GM19351 (cell line): ENCODE results near the gene SMG7.

ENCODE experiments used
- ATAC-seq: cut with Tn5 transposase; IDR thresholded peaks from one replicate; pipeline ENCODE4 v1.9.1; 2021; ENCODE audit warnings: mild to moderate bottlenecking, moderate library complexity; ENCODE audit not compliant: unreplicated experiment

Gene SMG7

DNA sequence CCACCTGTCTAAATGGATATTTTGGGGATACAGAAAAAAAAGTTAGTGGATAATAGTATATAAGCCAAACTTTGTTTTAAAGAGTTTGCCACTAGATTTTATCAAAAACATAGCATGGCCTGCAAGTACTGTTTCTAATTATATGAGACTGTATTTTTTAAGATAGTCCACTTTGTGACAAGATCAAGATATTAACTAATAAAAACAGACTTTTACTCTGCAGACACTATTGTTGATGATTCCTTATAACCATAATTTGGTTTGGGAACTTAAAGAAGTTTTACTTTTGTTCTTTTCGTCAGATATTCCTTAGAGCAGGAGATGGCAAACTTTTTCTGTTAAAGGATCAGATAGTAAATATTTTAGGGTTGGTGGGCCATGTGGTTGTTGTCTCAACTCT lies 36.4 kb downstream of the SMG7 start:
- no peak for ATAC-seq

DNA sequence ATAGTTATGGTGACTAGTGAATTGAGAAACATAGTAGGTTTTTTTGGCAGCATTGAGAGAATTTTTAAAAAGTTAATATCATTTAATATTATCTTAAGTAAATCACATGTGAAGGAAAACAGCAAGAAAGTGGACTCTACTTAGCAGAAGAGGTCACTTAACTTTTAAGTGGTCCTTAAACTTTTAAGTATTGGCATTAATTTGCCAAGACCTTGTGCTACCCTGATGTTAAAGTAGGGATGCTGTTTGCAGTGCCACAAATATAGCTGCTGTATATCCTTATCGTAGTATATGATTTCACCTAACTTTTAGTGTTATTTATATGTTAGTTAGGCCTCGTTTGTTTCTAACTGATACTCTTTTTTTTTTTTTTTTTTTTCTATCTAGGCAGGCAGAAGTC lies 40.2 kb downstream of the SMG7 start:
- ATAC-seq = no peak

DNA sequence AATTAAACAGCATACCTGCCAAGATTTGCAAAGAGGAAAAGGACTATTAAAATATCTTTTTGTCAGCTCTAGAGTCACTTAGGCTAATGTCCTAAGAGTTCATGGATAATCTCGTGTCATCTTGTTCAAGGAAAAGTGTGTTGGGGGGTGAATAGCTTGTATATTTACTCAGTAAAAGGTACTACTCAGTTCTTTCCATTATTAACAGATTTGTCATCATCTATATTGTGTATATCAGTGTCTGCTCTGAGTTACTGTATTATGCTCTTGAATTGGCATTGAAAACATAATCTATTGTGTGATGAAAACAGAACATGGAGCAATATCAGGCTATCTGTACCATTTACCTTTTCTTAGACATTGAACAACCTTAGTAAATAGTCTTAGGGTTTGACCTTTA lies 41.9 kb downstream of the SMG7 start:
- no peak for ATAC-seq

DNA sequence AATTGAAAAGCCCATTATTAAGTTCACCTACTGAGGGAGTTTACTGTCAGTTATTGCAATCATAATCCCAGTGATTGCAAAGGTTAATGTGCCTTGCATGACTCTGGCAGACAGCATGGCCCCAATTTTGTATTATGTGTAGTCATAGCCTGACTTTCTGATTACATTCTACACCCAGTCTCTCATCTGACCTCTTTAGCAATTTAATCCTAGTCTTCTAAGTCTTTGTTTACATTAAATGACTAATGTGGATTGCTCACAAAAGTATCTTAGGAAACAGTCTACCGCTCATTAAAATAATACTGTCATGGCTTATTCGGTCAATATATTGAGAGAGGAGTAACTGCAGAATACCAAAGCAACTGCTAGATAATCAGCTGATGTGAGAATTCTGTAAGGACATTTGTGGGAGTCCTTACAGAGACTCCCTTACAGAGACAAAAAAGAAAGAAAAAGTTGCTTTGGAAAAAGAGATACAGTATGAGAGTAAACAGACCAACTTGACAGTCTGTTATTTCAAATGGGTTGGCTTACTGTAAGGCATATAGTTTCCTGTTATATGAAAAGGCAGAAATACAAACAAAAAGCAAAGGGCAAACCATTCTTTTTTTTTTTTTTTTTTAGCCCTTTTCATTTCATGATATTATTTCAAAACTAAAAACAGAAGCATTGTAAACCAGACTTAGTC lies 42.8 kb downstream of the SMG7 start:
- no peak for ATAC-seq

DNA sequence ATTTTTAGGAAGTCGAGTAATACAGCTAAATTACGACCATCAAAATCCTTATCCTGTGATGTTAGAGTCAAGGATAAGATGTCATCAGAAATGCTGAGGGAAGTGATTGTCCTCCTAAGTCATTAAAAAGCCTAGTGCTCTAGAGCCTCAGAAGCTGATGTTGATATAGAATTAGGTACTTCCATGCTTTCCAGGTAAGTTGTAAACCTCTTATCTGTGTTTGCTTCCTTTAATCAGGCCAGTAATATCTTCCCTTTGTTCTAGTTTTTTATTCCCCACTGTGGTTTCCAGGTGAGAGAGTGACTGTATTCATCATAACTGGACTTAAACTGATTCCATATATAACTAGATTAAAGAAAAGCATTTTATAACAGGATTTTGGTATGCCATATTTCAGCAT lies 44.4 kb downstream of the SMG7 start:
- no peak for ATAC-seq

DNA sequence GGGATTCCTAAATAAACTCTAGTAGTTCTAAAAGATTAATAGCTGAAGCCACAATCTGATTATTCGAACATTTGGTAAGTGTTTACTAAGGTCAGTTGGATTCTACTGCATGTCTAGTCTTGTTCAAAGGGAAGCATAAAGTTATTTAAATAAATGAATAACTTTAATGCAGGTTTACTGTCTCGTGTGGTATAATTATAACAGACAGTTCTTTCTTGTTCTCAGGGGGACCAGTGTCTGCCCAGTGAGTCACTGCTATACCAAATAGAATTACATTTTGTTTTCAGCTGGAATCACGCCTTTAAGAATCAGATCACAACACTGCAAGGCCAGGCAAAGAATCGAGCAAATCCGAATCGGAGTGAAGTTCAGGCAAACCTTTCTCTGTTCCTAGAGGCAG lies 45.1 kb downstream of the SMG7 start:
- no peak for ATAC-seq

DNA sequence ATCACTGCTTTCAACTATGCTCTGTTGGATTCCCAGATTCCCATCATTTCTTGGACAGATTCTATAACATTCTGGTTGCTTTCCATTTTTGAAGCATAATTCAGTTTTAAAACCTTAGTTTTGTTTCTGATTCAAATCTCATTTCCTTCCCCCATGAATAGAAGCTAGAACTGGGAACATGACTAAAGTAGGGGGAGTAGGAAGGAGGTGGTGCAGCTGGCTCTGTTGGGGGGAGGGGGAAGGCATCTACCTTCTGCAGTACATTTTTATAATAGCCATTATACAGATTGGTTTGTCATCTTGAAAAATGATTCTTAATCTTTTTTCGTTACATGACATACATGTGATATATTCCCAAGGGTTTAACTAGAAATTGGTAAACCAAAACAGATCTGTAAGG lies 48.1 kb downstream of the SMG7 start:
- ATAC-seq = no peak

DNA sequence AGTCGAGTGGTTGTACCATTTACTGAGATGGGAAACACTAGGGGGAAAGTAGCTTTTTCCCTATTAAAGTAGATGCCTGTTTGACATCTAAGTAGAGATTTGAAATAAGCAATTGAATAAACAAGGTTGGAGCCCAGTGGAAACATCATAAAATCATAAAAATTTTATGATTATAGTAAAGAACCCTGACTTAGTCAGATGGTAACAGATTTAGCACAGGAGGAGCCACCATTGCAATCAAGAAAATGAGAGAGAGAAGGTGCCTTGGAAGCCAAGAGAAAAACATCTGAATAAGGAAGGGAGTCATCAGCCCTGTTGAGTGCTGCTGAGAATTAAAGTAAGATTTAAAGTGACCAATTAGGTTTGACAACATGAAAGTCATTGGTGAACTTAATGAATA lies 49.8 kb downstream of the SMG7 start:
- ATAC-seq = no peak

DNA sequence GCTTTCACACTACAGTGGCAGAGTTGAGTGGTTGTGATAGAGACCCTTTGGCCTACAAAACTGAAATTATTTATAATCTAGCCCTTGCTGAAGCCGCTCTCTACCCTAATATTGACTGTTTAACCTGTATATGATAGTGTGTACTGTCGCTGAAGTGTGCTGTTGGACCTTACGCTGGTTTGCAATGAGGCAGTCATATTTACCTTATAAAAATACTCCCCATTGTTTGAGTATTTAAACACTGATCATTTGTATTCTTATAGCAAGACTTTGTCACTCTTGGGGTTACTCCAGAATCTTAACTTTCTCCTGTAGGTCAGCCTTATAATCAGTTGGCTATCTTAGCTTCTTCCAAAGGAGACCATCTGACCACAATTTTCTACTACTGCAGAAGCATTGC lies 56.3 kb downstream of the SMG7 start:
- no peak for ATAC-seq

DNA sequence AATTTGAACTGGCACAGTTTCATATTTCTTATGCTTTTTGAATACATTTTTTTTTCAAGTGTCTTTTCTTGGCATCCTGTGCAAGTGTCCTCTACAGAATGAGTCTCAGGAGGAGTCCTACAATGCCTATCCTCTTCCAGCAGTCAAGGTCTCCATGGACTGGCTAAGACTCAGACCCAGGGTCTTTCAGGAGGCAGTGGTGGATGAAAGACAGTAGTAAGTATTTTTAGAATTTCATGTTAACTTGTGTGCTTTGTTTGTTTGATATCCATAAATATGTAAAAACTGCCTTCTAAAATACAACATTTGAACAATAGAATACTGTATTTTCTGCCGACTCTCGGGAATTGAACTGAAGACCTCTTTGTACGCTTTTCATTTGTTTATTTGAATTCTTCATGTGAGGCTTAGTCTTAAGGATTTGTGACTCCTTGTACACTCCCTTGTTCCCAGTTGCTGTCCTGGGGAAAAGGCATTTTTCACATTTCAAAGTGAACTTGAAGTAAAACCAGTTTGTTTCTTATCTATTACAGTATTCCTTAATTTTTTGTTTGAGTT lies 61.4 kb downstream of the SMG7 start:
- no peak for ATAC-seq

DNA sequence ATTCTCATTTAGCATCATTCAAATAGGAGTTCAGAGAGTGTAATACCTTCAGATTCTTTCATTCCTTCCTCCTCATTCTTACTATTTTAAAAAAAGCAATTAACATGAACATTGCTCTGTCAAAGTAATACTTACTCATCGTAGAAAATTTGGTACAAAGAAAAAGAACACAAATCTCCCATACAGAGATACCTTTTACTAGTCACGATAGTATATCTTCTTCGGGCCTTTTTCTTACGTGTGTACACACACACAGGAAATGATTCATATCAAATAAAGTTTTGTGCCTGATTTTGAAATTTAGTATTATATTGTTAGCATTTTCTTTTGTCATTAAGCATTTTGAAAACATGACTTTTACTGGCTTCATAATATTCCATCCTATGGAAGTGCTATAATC lies 65.1 kb downstream of the SMG7 start:
- ATAC-seq = no peak

DNA sequence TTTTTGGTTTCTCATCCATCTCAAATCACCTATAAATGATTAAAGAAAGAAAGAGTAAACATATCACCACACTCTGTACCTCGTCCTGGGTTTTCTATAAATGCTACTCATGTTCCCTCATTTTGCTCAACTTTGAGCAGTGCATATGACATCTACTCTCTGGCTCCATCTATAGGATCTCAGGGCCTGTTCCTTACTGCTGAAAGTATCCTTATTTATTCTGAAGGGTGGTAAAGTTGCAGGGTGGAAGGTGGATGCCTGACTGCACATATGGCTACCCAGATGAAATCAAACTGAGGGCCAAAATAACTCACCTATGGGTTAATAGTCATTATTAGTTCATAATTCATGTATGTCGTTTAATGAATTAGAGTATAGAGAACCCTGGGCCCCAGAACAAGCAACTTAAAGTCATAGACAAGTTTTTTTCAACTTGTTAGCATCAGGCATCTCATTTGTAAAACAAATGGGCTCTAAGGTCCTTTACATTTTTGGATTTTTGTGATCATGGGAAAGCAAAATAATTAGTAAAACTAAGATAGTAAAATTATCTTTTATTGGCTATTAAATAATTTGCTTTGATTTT lies 71.4 kb downstream of the SMG7 start:
- ATAC-seq = peak; percentile 65

DNA sequence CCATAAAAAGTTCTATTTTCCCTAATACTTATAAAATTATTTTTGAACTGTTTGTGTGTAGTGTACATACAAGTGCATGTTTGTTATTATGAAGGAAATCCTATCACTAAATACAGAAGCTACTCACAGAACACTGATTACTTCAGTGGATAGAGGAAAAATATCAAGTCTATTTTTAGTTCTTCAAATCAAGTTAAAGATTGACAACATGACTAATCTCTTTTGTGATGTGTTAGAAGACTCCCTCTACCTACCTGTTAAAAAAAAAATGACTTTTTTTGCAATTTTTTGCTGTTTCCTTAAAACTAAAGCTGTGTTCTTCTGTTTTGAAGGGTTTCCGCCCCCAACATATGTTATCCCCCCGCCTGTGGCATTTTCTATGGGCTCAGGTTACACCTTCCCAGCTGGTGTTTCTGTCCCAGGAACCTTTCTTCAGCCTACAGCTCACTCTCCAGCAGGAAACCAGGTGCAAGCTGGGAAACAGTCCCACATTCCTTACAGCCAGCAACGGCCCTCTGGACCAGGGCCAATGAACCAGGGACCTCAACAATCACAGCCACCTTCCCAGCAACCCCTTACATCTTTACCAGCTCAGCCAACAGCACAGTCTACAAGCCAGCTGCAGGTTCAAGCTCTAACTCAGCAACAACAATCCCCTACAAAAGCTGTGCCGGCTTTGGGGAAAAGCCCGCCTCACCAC lies 72.4 kb downstream of the SMG7 start:
- ATAC-seq = no peak

DNA sequence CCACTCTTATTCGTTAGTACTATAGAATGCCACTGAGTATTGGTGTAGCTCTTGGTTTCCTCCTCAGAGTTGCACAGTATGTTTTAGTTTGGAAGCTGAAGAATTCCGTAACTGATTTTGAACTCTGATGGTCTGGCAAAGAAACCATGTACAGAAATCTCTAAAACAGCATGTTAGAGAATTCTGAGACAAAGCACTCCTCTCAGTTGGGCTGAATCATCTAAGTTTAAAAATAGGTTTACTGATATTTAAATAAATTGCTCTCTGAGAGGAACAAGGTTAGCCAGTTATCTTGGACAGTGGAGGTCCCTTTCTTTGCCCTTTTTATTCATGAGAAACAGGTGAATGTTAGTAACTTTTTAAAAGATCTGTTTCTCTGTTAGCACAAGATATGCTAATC lies 74.1 kb downstream of the SMG7 start:
- ATAC-seq = no peak

DNA sequence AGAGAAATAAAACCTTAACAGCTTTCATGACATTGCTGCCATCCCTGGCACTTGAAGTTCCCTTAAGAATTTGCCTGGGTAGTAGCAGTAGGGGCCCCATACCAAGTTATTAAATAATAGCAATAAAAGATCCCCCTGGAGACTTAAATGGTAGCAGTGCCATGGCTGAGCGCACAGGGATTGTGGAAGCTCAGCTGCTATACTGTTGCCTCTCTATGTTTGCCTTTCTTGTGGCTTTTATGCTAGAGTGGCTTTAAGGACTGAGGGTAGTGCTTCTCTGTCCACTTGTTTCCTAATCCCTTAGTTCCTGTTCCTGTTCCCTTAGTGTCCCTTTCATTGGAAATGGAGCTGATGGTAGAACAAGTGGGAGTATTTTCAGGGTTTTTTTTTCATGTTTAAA lies 75.8 kb downstream of the SMG7 start:
- ATAC-seq = no peak

DNA sequence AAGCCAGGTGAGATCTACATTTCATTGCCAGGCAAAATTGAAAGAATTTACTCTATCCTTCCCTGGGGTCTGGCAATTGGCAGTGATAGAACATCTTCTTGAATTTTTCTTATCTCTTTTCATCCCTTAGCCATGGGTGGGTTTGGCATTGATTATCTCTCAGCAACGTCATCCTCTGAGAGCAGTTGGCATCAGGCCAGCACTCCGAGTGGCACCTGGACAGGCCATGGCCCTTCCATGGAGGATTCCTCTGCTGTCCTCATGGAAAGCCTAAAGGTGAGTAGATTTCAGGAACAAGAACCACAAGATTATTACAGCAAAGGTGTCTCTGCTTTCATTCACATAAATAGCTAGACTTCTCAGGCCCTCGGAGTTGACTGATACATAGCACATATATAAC lies 78.6 kb downstream of the SMG7 start:
- ATAC-seq = no peak

DNA sequence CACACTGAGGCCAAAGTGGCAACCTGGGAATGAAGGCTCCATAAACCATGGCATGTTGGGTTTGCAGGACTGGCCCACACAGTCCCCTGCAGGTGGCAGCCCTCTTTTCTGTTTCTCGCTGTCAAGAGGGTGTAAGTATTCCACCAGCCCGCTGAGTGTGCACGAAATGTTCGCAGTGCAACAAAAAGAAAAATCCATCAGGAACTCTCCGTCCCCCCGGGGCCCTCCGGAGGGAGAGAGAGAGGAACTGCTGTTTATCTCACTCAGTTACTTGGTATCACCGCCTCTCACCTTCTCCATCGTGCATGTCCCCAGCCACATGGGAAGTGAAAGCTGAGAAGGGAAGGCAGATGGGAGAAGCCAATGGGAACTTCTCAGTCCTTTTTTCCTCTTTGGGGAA lies 79.6 kb downstream of the SMG7 start:
- no peak for ATAC-seq

DNA sequence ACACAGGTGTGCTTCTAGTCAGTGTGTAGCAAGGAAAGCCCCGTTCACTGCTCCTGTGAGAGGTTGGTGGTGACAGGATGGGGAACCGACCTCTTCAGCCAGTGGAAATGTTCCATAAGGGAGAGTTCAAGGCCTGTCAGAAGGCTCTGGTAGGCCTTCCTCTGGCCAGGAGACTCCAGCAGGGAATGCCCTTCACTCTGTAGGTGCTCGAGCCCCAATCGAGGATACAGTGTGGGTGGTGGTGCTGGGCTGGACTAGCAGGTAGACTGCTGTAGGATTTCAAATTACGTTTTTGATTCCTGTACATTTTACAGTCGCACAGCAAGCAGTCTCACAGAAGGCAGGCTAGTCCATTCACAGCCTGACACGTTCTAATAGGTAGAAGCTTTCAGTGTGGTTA lies 80.1 kb downstream of the SMG7 start:
- no peak for ATAC-seq

DNA sequence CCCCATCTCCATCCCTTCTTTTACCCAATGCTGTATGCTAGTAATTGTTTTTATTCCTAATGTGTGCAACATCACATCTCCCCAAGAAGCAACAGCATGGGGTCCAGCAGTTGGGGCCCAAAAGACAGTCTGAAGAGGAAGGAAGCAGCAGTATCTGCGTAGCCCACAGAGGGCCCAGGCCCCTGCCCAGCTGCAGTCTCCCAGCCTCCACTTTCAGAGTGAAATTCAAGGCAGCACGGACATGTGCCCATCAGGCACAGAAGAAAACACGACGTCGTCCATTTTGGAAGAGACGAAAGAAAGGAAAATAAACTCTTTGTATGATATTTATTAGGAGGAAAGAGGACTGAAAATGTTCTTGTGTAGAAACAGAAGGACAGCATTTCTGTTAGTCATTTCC lies 80.6 kb downstream of the SMG7 start:
- no peak for ATAC-seq

DNA sequence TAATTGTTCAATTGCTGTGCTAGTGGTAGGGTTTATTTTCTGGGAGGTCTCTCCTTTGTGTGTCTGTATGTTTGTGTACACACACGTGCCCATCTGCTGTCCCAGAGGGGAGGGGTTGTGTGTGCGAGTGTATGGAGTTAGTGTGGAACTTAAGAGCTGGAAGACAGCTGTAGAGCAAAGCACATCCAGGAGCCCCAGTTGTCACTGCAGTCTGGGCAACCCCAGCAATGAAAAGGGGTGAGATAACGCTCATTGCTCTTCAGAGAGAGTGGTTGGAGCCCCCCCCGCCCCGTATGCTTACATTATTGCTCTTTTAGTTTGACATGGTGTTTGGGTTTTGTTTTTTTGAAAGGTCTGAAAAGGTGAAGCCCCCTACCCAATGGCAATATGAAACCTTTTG lies 81.0 kb downstream of the SMG7 start:
- no peak for ATAC-seq

DNA sequence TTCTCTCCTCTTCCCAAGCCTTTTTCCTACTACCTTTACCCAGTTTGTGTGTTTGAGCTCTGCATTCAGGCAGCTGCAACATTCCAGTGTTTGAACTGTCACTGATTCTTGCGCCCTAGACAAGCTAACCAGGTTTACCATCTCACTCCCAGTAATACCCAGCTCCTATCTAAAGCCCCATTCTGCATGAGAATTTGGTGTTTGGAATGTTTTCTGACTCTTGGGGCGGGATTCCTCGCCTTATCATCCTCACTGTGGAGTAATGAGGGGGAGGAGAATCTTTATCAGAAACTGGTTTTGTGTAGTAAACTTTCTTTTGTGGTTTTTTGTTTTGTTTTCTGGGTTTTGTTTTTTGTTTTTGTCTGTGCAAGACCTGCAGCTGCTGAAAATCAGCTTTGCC lies 81.5 kb downstream of the SMG7 start:
- ATAC-seq = no peak

DNA sequence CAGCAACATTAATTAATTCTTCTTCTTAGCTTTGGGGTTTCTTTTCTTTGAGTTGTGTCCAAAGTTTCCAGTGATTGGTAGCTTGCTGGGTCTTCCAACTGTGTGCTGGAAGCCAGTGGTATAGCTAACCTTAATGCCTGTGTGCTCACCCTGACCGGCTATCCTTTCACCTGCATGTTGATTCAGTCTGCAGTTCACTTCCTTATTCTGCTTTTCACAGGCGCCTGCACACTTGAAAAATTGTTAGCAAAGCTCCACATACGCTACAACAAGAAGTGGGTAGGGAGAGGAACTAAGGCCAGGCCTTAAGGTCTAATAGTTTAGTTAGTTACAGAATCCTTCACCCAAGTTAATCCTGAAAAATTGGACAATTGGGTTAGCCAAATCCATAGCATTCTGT lies 82.3 kb downstream of the SMG7 start:
- no peak for ATAC-seq
